Aortic smooth muscle cell (primary cell): ENCODE measurements around the gene FKBP2. TPM values are rescaled to one million over a fixed set of nuclear protein-coding genes. Genes with fewer than 3 reads are reported as not detected.

Experiments used
- total RNA-seq: library from RNA; depleted of rRNA; stranded (reverse); fragments of >200 nt; gene quantifications from 2 replicates; pipeline ENCODE4 v1.2.3, GENCODE V29; 2014

FKBP2 gene
- total RNA-seq: 92.3 and 132 TPM in 2 replicates

DNA sequence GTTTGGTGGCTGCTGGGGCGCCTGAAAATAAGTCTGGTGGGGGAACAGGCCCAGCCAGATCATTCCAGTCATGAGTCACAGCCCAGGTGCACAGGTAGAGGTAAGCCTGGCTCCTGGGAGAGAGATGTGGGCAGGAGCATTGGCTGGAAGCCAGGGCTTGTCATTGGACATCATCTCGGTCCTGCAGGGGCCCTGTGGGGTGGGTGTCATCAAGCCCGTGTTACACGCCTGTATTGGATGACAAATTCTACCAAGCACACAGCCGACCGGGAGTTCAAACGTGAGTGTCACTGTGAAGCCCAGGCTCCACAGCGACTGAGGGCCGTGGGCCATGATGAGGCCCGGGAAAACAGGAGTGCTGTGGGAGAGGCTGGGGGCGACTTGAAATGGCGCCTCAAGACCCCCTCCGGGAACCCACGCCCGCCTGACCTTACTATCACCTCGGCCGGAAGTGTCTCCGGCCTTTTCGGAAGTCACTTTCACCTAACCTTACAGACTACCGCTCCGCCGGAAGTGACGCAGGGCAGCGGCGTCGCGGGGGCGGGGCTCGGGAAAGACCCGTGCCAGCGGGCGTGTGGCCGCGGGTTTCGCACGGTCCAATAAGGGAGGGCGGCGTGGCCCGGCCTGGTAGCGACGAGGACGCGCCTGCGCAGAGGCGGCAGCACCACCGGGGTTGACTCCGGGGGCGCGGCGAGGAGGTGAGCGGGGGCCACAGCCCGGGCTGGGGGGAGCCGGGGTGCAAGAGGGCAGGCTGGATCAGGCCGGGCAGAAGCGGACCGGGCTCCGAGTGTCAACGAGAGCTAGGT lies at the start of gene FKBP2:
FKBP2 (plus strand) TSS at position 661 of the 806 bp plus-strand sequence. CDS start 1,293 bp downstream, outside the sequence.

DNA sequence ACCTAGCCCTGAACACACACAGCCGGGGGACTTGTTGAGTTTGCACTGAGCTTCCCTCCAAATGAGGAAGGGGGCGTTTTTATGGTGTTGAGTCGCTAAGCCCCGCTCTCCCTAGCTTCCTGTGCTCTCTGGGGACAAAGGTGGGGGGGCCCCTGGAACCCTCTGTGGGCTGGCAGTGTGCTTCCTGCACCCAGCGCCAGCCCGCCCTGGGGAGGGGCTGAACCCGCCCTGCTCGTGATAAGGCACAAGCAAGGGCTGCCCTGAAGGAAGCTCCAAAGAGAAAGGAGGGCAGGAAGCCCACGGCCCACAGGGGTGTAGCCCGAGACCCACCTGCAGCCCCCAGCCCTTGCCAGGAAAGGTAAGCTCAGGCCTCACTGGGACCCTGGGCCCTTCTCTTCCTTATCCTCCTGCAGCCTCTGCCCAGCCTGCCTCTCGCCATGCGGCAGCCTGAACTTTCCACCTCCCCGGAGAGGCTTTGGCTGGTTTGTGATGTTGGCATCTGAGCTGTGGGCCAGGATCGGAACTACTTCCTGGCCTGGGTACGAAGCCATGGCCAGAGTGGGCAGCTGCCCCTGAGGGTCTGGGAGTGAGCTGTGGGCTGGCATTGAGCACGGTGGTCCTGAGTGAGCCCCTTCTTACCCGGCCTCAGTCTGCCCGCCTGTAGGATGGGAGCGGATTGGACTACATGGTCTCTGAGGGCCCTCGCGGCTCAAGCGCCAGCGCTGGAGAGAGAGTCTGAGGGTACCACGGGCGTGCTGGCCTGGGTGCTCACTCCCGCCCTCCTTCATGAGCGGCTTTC lies 34.2 kb upstream of the FKBP2 start, which contains the start of gene FERMT3:
FERMT3 (plus strand) TSS at position 265 of the 799 bp plus-strand sequence. CDS start 644 bp downstream, outside the sequence.

DNA sequence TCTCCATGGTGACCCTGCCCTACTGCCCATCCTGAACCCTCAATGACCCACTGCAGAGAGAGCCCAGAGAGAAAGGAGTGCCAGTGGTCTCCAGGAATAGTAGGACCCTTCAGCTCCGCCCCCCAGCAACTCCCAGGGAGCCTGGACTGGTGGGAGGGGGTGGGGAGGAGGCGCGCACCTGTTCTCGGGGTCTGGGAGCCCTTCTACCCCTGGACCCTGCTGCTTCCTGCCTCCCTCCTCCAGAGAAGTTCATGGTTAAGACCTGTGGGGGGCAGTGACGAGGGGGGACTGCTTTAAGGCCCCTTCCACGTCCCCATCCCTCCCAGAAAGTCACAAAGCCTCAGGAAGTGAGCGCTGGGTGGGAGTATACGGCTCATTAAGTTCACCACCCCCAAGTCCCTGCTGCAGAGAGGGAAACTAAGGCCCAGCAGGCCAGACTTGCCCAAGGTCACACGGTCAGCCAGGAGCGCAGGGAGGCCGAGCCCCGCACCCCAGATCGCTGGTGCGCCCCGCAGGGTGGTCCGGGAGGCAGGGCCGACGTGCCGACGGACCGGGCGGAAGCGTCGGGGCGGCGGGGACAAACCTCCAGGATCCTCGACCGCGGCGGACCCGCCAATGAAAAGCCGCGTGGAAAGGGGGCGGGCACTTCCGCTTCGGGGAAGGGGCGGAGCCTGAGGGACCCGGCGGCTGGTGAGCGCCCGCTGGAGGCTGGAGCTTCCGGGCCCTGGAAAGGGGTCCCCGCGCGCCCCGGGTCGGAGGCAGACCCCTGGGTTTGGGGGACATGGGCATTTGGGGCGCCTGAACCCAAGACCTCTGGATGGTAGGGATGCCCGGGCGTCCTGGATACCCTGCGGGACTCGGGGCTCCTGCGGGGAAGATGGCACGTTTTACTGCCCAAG lies 15.0 kb upstream of the FKBP2 start, which contains the start of the genes NUDT22 and TRPT1:
NUDT22 (plus strand) TSS at position 667 of the 899 bp plus-strand sequence. CDS start 379 bp downstream, outside the sequence.
TRPT1 (minus strand) TSS at position 579 of the 899 bp plus-strand sequence; CDS start at position 253, 326 bp downstream.

DNA sequence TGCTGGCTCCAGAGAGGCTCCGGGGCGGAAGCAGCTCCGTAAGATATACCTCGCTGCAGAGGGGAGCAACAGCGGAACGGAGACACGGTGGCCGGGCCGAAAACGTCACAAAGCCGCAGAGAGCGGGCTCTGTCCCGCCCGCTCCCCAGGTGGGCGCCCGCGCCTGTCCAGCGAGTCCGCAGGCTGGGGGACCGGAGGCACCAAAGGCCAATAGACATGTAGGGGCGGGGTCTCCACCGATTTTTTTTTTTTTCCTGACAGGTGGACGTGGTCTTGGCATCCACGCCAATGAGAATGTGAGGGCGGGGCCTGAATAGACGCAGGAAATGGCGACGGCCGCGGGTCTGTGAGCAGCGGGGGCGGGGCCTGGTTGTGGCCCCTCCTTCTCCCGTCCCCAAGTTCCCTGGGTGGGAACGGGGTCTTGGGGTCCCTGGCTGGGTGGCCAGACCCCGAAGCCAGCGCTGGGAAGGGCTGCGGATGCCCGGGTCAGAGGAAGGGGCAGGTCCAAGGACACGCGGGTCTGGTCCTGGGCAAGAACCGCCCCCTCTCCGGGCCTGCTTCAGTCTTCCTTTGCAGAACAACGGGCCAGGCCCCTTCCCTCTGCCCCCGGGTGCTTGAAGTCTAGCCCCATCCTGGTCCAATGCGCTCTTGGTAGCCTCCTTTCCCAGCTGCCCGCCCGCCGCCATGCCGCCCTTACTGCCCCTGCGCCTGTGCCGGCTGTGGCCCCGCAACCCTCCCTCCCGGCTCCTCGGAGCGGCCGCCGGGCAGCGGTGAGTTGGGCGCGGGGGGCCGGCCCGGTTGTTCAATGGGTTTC lies 10.5 kb upstream of the FKBP2 start, which contains the start of gene DNAJC4:
DNAJC4 (plus strand) TSS at position 378 of the 814 bp plus-strand sequence; CDS start at position 685, 307 bp downstream.

DNA sequence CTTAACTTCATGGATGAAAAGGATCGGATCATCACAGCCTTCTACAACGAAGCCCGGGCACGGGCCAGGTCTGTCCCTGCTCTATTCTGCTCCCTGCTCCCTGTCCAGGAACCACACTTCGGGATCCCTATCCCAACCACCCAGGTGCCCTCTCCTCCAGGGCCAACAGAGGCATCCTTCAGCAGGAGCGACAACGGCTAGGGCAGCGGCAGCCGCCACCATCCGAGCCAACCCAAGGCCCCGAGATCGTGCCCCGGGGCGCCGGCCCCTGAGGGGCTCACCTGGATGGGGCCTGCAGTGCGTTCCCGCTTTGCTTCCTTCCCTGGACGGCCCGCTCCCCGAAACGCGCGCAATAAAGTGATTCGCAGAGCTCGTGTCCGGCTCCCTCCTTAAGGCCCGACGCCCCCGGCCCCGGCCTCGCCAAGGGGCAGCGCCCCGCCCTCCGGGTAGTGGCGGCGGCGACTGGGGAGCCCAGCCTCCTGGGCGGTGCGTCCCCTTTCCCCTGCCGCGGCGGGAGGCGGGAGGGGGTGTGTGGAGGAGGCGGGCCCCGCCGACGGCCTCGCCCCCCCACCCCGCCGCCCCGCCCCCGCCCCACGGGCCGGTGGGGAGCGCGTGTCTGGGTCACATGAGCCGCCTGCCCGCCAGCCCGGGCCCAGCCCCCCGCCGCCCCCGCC lies 6.8 kb upstream of the FKBP2 start, which contains the start of gene VEGFB:
VEGFB (plus strand) TSS at position 672 of the 674 bp plus-strand sequence. CDS start 250 bp downstream, outside the sequence.

DNA sequence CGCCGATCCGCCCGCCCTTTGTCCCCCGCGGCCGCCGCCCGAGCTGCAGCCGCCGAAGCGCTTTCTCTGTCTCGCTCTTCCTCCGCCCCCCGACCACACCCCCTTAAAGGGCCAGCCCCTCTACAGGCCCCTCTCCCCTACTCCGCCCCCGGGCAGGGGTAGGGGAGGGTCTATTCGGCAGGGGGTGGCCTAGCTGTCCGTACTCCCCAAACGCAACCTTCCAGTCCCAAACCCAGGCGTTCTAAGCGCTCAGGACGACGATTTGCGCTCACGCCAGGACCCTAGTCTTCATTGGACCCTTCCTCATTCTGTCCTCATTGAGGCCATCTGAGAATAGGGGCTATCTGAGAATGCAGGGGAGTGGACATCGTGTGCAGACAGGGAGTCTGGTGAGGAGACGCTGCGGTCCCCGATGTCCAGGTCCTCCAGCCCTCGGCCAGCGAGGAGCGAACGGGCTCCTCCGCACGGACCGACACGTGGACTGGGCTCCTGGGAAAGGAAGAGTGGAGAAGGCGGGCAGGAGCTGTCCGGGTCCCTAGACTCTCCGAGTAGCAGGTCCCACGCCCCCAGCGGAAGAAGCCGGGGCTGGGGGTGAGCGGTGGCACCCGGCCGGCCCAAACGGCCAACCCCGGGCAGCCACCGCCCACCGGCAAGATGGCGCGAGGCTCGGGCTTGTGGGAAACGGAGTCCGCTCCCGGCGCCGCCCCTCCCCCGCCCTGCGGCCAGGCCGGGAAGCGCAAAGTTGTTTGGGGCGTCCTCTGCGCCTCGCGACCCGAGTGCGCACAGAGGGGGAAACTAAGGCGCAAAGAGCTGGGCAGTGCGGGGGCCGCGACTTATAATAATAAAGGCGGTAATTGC lies 6.2 kb downstream of the FKBP2 start, which contains the start of gene PPP1R14B:
PPP1R14B (minus strand) TSS at position 73 of the 858 bp plus-strand sequence. CDS start 270 bp downstream, outside the sequence.

DNA sequence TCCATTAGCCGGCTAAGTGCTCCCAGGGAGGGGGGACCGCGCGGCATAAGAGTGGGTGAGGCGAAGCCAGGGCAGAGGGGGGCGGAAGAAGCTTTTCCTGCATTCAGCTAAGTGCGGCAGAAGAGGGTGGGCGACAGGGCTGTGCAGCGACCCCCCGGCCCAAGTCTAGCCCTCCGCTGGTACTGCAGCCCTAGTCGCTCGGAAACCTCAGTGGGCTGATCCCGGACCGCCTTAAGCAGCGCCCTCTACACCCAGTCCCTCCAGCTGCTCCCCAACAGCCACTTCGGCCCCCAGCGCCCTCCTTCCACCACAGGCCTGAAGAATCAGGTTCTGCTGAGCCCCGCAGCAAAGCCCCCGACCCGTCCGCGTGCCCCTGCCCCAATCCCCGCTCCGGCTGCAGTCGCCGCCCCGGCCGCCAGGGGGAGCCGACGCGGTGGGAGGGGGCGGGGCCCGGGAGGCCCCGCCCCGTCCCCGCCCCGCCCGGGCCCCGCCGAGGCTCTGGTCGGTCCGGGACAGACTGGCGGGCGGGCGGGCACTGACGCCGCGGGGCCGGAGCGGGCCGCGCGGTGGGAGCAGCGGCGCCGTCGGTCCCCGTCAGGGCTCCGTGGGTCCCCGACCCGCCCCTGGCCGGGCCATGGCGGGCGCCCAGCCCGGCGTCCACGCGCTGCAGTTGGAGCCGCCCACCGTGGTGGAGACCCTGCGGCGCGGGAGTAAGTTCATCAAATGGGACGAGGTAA lies 10.3 kb downstream of the FKBP2 start, which contains the start of gene PLCB3:
PLCB3 (plus strand) TSS at position 515 of the 737 bp plus-strand sequence; CDS start at position 635, 120 bp downstream.

DNA sequence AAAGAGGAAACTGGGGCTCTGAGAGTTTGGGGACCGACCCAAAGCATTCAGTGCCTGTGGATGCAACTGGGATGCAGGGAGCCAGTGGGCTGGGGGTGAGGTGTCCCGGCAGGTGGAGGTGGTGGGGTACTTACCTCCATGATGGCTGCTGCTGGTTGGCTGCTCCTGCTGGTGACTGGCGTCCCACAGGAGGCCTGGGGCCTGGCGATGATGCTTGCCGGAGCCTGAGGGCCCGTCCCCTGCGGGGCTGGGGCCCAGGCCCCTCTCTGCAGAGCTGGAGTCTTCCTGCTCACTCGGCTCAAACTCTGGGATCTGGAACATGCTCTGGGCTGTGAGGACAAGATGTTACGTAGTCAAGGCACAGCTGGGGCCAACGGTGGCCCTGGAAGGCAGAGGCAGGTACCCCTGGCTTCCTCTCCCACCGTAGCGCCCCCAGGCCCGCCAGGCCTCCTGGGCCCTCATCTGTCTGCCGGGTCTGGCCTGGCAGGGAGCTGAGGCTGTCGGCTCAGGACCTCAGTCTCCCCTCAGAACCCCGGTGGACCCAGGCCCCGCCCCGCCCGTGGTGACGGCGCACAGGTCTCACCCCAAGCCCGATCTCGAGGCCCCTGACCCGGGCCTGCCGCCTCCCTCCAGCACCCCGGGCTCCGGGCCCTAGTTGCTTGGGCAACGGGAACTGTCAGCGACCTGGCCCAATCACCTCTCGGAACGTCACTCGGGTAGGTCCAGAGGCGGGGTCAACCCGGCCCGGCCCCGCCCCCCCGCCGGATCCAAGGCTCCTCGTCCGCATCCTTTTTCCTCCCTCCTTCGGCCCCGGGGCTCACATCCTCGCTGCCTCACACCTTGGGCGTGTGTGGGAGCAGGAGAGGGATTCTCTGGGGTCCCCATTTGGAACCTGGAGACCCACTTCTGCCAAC lies 43.4 kb downstream of the FKBP2 start, which contains the start of gene BAD:
BAD (minus strand) TSS at position 618 of the 914 bp plus-strand sequence; CDS start at position 321, 297 bp downstream.

DNA sequence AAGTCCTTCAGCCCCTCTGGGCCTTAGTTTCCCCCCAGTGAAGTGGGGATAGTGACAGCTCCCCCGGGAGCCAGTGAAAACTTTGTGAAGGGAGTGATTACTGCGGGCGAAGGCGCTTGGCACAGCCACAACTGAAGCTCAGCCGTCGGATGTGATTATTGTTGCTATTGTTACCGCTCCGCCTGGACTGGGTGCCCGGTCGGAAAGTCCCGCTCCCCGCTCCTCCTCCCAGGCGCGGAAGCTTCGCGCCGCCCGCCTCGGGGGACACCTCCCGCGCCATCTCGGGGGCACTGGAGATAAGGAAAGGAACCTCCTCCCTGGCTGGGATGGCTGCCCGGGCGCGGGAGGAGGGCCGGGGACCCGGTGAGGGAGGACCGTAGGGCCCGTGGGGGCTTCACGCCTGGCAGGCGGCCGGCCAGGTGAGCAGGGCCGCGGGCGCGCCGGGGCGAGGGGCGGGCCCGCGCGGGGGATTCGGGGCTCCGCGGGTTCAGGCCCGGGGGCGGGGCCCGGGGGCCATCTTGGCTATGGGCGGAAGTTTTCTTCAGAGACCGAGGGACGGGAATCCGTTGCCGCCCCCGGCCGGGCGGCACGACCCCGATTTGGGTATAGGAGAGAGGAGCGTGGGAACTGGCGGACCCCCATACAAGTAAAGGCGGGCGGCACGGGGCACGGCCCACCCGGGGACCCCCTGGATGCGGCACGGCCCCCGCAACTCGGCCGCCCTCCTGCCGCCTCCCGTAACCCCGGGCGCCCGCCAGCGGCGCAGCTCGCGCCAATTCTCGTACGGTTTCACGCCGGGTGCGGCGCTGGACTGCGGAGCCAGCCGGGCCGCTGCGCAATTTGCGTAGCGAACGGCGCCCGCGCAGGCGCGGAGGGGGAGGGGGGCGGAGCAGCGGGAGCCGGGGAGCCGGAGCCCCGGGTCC lies 44.3 kb downstream of the FKBP2 start, which contains the start of gene GPR137:
GPR137 (plus strand) TSS at position 887 of the 923 bp plus-strand sequence. CDS start 677 bp downstream, outside the sequence.

DNA sequence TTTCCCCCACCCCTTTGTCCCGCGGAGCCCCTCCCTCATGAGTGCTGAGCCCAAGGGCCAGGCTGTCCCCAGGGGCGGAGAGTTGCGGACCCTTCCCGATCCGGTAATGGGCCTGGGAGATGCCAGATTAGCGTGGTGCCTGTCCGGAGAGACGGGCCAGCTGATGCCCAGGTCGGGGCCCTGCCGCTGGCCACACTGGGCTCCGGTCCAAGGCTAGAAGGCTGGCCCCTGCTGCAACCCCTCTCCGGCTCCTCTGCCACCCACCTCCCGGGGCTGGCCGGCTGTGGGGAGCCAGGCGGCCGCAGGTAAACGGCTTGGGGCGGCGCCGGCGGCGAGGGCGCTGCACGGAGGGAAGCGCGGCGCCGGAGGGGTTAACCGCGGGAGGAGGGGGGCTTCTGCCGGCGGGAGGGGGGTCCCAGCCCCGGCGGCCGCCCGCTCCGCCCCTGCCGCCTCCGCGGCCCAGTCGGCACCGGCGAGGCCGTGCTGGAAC lies 50.4 kb downstream of the FKBP2 start, which contains the start of gene KCNK4:
KCNK4 (plus strand) TSS at position 41 of the 490 bp plus-strand sequence. CDS start 1,717 bp downstream, outside the sequence.

Other genes starting within 250 kb of the FKBP2 start
- gene FLRT1, start 205.2 kb upstream of the FKBP2 start, total RNA-seq: under 0.01 TPM in 1 of 2 replicates, not detected in the other
- gene MACROD1, start 75.0 kb upstream of the FKBP2 start, total RNA-seq: 15.5 and 19.3 TPM in 2 replicates
- gene STIP1, start 54.9 kb upstream of the FKBP2 start, total RNA-seq: 98.2 and 140 TPM in 2 replicates
- 50.9 and 96.3 TPM in 2 replicates for gene FERMT3, start 34.4 kb upstream of the FKBP2 start, total RNA-seq
- gene TRPT1, start 14.9 kb upstream of the FKBP2 start, total RNA-seq: 32.1 and 36.1 TPM in 2 replicates
- 51.7 and 61.8 TPM in 2 replicates for gene NUDT22, start 14.8 kb upstream of the FKBP2 start, total RNA-seq
- 9.0 and 10.4 TPM in 2 replicates for gene DNAJC4, start 10.5 kb upstream of the FKBP2 start, total RNA-seq
- 24.6 and 39.0 TPM in 2 replicates for gene VEGFB, start 6.5 kb upstream of the FKBP2 start, total RNA-seq
- 336 and 439 TPM in 2 replicates for gene PPP1R14B, start 5.8 kb downstream of the FKBP2 start, total RNA-seq
- 53.6 and 68.6 TPM in 2 replicates for gene PLCB3, start 10.4 kb downstream of the FKBP2 start, total RNA-seq
- gene BAD, start 43.6 kb downstream of the FKBP2 start, total RNA-seq: 65.1 and 72.4 TPM in 2 replicates
- 6.3 and 7.6 TPM in 2 replicates for gene GPR137, start 44.8 kb downstream of the FKBP2 start, total RNA-seq
- gene KCNK4, start 50.2 kb downstream of the FKBP2 start, total RNA-seq: not detected in 2 replicates
- gene CATSPERZ, start 59.3 kb downstream of the FKBP2 start, total RNA-seq: 0.50 and 0.66 TPM in 2 replicates
- 32.7 and 40.6 TPM in 2 replicates for gene ESRRA, start 64.4 kb downstream of the FKBP2 start, total RNA-seq
- gene TRMT112, start 76.5 kb downstream of the FKBP2 start, total RNA-seq: 197 and 232 TPM in 2 replicates
- 260 and 296 TPM in 2 replicates for gene PRDX5, start 77.0 kb downstream of the FKBP2 start, total RNA-seq
- gene CCDC88B, start 99.1 kb downstream of the FKBP2 start, total RNA-seq: 4.3 and 4.5 TPM in 2 replicates
- 46.5 and 53.1 TPM in 2 replicates for gene RPS6KA4, start 118.1 kb downstream of the FKBP2 start, total RNA-seq